Sciatic nerve (tissue), 2 donors: ENCODE measurements around the gene SLC35F3. TPM values are rescaled to one million over a fixed set of nuclear protein-coding genes. Genes with fewer than 3 reads are reported as not detected.

ENCODE experiments used
- ATAC-seq: fragments of 200-7000 bp; cut with Tn5 transposase; one replicate; pipeline ENCODE4 v1.9.1; 2020; ENCODE audit warnings: mild to moderate bottlenecking, moderate library complexity
- DNase-seq: peaks from one replicate; pipeline ENCODE4 v3.0.0-alpha.2; 2020; ENCODE audit warnings: low spot score
- intact Hi-C: fragments of 100-400 bp; cut with DNase I; formaldehyde crosslinking; loops from one replicate; pipeline ENCODE4 v1.14.2; 2022
- total RNA-seq: library from RNA; stranded (reverse); fragmentation: NEBNext Ultra II Directional; extraction: Animal tissue kit (Norgen Biotek cat#: 25700); gene quantifications from one replicate; pipeline ENCODE4 v1.2.1, GENCODE V29; 2021
- donor health status: DM: no; HTN: no; CAD: no.
- donor health status: DM: no; HTN: no; CAD: no.

SLC35F3 gene
- total RNA-seq, 1 donor from 2014 or later: not detected

DNA sequence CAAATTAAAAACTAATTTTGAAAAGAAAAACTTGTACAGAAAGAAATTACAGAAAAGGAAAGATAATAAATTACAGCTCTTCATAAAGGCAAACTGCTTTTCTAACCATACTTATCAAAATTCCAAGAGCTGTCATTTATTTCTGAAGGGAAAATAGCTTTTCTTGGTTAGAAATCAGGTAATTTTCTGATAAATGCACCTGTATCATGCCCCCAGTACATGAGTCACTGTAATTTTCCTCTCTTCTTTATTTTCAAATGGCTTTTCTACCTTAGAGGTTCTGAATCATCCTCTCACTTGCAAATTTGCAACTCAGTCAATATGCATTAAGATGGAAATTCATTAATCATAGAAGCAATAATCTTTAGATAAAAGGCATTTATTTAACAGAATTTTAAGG lies 100.1 kb downstream of the SLC35F3 start:
- DNase-seq: no peak
- no peak for ATAC-seq
- intact Hi-C loops: loop anchor here (5.0 kb wide), 1 partner anchor 122 kb away; no protein-coding TSS in a partner anchor

DNA sequence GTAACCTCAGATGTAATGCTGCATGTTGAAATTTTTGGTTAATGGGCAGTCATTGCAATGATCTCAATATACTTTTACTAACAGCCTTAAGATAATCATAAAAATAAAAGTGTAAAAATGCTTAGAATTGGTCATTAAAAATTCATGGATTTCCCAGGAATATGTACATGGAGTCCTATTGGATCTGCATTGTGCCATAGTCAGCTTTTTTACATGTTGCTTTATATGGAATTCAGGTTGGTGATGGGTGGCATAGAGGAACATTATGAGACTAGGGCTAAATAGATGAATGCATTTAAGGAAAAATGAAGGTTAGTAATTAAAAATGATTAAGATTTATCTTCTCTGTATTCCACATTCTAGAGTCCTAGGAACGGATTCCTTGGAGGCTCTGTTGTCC lies 103.2 kb downstream of the SLC35F3 start:
- DNase-seq: no peak
- no peak for ATAC-seq
- intact Hi-C loops: no loop called here

DNA sequence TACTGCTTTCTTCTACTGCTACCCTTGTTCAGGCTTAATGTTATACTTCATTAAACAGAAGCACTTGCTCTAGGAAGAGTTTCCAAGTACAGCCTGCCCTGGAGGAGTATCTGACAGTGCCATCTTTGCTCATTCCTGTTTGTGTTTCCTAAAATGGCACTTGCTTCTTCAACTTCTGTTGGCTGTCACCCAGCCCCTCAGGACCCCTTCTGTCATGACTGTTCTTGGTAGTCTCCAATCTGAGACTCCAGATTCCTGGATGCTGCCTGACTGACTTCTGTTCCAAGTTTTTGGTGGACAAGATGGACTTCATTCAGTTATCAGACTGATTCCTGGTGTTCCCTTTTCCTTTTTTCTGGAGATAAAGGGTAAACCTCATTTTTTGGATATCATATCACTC lies 104.1 kb downstream of the SLC35F3 start:
- ATAC-seq (no peak), DNase-seq (no peak)
- intact Hi-C loops: no loop called here

DNA sequence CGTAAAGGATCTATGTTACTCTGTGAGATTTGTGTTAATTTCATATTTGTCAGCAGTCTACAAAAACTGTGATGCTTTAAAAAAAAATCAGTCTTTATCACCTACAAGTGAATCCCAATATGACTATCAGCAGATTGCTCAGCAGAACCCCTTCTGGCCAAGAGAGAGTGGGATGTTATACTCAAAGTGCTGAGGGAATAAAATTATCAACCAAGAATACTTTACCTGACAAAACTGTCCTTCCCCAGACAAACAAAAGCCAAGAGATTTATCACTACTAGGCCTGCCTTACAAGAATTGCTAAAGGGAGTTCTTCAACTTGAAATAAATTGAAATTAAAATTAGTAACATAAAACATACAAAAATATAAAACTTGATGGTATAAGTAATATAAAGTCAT lies 105.2 kb downstream of the SLC35F3 start:
- no peak for DNase-seq
- intact Hi-C loops: no loop called here
- ATAC-seq: no peak

DNA sequence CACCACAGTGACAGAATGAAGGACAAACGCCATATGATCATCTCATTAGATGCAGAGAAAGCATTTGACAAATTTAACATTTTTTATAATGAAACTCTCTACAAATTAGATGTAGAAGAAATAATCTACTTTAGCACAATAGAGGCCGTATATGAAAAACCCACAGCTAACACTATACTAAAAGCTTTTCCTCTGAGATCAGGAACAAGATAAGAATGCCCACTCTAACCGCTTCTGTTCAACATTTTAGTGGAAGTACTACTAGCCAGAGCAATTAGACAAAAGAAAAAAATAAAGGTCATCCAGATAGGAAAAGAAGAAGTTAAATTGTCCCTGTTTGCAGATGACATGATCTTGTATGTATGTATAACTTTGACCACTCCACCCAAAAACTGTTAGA lies 109.7 kb downstream of the SLC35F3 start:
- ATAC-seq (no peak), DNase-seq (no peak)
- intact Hi-C loops: no loop called here

DNA sequence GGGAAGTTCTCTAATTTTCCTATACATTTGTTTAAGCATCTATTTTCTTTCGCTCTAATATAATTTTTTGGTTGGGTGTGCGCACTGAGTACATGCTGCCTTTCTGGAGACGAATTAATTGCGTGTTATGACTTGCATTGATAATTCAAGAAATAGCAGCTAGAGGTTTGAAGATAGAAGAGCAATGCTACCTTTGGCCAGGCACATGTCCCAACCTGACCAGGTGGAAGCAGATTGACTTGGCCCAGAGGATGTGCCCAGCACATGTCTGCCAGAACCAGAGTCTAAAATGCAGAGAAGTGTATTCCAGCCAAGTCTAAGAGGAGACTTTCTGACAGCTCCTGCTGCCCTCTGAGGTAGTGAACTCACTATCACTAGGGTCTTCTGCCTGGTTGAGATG lies 114.3 kb downstream of the SLC35F3 start:
- DNase-seq (no peak), ATAC-seq (no peak)
- intact Hi-C loops: no loop called here

DNA sequence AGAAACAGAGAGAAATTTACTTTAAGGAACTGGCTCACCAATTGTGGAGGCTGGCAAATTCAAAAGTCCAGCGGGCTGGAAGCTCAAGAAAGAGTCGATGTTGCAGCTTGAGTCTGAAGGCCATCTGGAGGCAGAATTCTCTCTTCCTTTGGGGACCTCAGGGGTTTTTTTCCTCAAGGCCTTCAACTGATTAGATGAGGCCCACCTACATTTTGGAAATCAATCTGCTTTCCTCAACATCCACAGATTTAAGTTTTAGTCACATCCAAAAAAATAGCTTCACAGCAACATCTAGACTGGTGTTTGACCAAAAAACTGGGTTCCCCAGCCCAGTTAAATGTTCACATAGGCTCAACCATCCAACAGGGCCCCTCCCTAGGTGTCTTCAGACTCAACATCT lies 114.9 kb downstream of the SLC35F3 start:
- DNase-seq: no peak
- intact Hi-C loops: no loop called here
- no peak for ATAC-seq

DNA sequence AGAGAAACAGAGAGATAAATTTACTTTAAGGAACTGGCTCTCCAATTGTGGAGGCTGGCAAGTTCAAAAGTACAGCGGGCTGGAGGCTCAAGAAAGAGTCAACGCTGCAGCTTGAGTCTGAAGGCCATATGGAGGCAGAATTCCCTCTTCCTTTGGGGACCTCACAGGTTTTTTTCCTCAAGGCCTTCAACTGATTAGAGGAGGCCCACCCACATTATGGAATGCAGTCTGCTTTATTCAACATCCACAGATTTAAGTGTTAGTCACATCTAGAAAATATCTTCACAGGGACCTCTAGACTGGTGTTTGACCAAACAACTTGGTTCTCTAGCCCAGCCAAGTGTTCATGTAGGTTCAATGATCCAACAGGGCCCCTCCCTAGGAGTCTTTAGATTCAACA lies 117.8 kb downstream of the SLC35F3 start:
- DNase-seq (no peak), ATAC-seq (no peak)
- intact Hi-C loops: no loop called here

DNA sequence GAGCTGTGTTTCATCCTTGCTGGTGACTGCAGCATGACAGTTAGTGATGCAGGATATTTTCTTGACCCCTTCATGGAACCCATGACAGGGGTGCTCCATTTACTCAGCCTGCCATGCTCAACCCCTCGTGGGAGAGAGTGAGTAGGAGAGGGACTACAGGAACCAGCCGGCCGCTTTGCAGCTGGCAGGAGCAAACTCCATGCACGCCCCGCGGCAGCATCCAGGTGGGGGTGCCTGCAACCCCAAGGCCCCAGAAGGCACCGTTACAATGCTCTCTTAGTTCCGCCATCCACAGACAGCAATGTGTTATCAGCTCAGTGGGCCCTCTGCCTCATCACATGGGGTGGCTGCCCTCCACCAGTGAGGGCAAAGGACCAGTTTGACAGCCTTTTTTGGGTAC lies 135.1 kb downstream of the SLC35F3 start:
- intact Hi-C loops: no loop called here
- DNase-seq: no peak
- no peak for ATAC-seq

DNA sequence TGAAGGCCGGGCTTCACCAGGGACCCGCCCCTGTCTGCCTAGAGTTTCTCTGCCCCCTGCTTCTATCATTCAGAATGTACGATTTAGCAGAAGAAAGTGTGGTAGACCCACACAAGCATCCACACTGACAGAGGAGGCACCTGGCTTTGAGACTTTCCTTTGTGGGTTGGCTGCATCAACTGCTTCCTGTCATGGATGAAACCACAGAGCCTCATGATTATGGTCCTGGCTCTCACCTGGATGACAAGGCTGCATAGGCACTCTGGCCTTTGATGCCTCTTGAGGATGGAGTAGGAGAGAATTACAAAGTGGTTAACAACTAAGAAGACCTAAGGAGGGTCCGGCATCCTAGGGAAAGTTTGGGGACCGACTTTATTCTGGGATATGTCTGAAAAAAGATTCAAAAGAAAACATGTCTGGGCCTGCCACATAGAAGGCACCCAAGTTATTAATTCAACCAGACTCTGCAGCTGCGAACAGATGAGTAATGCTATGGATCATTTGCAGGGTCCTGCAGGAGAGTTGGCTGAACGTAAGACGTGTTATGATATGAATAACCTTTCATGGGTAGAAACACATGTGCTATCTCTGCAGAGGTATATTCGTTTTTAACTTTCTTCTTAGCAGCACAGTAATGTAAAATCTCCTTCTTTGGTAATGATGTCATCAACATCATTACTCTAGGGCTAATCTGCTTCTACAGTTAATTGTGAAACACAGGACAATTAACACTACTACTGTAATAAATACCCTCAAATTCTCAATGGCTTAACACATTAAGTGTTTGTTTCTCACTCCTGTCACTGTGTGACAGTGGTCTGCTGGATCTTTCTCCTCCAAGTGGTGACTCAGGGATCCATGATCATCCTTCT lies 136.2 kb downstream of the SLC35F3 start:
- ATAC-seq (no peak), DNase-seq (no peak)
- intact Hi-C loops: no loop called here

DNA sequence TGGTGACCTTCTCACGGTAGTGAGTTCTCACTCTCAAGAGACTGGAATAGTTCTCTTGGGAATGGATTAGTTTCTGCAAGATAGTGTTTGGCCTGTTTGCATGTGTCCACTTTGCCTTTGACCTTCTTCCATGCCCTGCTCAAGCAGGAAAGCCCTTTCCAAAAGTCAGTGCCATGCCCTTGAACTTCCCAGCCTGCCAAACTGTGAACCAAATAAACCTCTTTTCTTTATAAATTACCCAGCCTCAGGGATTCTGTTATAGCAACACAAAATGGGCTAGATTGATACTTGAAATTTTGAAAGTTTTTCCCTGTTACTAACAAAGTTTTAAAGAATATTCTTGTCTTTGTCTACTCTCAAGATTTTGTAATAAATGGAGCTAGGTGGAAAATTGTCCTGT lies 139.6 kb downstream of the SLC35F3 start:
- intact Hi-C loops: no loop called here
- ATAC-seq (no peak), DNase-seq (no peak)

DNA sequence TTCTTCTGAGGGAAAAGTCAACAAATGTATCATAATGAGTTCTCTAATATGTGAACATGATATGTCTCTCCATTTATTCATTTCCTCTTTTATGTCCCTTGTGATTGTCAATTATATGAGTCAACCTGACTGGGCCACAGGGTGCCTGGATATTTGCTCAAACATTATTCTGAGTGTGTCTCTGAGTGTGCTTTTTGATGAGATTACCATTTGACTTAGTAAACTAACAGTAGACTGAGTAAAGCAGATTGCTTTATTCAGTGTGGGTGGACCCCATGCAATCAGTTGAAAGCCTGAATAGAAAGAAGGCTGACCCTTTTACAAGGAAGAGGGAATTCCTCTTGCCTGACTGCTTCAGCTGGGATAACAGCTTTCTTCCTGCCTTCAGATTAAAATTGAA lies 142.6 kb downstream of the SLC35F3 start:
- DNase-seq (no peak), ATAC-seq (no peak)

DNA sequence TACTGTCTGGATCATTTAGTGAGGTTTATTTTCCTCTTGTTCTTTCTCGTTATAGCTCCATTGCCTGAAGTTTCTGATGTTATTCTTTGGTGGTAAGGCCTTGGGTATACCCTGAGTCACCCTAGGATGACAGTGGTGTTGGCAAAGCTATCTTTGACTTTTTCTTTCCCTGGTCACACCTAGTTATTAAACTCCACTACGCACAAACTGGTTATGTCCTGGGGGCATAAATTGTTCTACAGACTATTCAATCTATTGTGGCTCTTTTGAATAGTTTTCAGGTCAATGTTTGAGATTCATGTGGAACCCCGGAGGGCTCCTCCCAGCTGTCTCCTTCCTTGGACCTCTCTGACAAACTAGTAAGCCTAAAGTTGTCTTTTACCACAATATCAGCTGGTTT lies 157.7 kb downstream of the SLC35F3 start:
- DNase-seq: no peak
- intact Hi-C loops: no loop called here
- ATAC-seq: no peak

More for the DNA sequence above, 142.6 kb downstream of the SLC35F3 start:
- intact Hi-C loops: no loop called here

DNA sequence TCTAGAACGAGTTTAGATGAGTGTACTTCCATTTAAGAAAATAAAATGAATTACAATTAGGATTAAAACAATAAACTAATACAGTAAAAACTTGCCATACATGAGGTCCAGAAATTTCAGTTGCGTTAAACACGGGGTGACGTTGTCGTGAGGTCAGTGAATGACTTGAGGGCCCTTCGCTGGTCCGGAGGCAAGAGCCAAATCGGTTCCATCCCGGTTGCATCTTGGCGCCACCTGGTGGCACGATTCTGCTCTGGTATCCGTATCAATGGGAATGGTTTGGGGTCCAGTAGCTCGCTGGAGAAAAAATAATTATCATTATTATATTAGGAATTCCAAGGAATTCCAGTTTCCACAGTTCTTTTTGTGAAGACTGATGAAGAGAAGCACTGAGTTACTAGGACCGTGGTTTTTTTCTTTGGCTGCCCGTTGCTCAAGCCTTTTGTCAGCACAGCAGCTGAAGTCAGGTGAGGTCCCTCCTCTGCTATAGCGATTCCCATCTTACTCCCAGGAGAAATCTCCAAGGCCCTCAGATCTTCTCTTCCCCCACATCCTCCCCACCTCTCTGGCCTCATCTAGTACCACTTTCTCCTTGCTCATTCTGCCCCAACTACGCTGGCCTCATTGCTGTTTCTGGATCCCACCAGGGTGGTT lies 161.4 kb downstream of the SLC35F3 start:
- DNase-seq (peak; percentile 86), ATAC-seq (no peak)

DNA sequence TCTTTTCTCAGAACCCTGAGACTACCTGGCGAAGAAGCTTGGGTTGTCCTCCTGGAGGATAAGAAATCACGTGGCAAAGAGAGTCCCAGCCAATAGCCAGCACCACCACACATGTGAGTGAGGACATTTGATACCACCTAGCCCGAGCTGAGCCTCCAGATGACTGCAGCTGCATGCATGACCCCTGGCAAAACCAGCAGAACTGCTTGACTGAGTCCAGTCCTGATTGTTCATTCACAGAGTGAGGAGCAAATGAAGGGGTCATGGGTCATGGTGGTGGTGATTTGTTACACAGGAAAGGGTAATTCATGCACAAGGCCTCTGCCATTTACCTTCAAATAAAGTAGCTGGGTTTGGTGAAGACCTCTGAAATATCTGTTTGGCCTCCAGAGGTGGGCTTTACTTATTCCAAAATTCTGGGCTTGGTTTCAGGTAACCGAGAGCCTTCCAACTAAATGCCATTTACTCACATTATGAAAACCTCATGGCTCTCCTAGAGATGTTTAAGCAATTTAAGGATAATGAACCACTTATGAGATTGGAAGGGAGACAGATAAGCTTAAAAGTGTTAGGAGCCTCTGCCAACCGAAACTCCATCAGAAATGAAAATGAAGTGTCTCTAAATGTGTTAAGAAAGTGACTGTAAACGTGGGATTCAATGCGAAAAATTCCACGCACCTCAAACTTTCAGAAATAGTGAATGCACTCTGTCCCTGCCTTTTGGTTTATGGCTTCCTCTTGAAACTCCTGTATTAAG lies 163.3 kb downstream of the SLC35F3 start:
- ATAC-seq (no peak), DNase-seq (no peak)
- intact Hi-C loops: no loop called here

More for the DNA sequence above, 161.4 kb downstream of the SLC35F3 start:
- intact Hi-C loops: no loop called here

DNA sequence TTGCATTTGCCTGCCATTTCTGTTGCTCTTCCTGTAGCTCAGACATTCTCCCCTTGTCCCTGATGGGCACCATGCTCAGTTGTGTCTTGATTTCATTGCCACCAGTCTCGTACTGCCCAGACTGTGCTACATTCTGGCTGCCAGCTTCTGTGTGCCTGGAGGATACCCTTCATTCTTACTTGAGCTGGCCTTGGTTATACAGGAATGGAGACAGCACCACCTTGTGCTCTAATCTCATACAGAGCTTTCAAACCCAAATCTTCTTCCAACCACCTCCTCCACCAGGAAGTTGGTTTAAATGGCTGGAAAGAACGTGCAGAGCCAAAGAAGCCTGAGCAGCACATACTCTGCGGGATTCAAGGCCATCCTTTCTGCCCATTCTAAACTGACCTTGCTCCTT lies 165.3 kb downstream of the SLC35F3 start:
- intact Hi-C loops: no loop called here
- DNase-seq (no peak), ATAC-seq (no peak)

DNA sequence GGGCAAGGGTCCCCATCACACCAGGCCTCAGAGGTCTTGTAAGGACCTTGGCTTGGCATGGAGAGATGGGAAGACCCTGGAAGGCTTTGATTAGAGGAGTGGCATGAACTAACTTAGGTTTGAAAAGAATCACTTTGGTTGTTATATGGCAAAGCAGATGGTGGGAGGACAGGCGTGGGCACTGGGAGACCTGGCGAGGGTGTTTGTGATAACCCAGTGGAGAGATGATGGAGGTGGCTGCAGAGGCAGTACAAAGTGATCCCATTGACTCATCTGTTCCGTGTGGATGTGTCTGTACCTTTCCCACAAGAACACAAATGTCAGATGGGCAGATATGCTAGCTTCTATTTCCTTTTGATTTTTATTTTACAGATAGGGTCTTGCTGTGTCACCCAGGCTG lies 168.3 kb downstream of the SLC35F3 start:
- no peak for DNase-seq
- intact Hi-C loops: no loop called here
- no peak for ATAC-seq

DNA sequence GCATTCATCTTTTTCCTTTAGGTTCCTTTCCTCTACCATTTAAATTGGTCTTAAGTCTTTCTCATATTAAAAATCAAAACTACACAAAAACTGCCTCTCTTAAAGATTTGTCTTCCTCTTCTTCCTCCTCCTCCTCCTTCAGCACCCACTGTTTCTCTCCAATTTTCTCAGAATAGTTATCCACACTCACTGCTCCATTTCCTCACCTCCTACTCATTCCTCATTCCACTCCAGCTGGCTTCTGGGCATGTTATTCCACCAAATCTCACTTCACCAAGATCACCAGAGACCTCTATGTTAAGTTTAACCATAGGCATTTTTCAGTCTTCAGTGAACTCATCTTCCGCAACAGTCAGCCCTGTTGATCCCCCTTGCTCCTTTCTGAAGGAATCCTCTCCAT lies 173.7 kb downstream of the SLC35F3 start:
- ATAC-seq (no peak), DNase-seq (no peak)
- intact Hi-C loops: no loop called here

DNA sequence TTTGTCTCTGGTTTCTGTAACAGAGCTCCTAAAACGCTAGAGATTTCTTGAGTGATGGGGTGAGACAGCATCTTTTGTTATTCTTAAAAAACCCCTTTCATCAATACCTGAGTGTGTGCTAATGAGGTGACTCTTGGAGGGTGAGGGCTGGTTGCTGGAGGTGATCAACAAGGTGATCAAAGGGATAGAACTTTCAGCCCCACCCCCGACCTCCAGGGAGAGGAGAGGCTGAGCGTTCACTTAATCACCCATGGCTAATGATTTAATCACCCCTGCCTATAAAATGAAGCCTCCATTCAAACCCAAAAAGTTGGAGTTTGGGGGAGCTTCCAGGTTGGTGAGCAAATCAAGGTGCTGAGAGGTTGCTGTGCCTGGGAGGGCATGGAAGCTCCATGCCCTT lies 175.4 kb downstream of the SLC35F3 start:
- DNase-seq (no peak), ATAC-seq (no peak)

DNA sequence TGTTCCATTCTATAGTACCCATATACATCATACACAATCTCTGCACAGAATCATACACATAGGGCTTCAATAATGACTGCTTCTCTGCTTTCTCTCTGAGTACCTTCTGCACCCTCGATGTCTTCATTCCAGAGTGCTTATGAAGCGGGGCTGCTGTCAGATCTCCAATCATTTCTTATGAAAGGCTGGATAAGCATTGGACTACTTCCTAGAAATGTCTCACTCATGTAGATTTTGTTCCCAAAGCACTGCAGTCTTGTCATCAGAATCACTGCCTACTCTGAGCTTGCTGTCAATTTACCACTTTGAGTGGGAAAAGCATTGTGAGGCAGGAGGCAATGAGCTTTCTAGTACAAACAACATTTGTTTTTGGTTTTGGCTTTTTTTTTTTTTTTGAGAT lies 179.0 kb downstream of the SLC35F3 start:
- intact Hi-C loops: no loop called here
- DNase-seq (no peak), ATAC-seq (no peak)

More for the DNA sequence above, 175.4 kb downstream of the SLC35F3 start:
- intact Hi-C loops: no loop called here
